ENCODE results near the gene ACTR3. TPM values are rescaled to one million over a fixed set of nuclear protein-coding genes. Genes with fewer than 3 reads are reported as not detected.

The ACTR3 gene
- total and polyA plus RNA-seq, 2 of the 4 experiments (the other 2 are of a cell fraction) = 246 to 307 TPM

DNA sequence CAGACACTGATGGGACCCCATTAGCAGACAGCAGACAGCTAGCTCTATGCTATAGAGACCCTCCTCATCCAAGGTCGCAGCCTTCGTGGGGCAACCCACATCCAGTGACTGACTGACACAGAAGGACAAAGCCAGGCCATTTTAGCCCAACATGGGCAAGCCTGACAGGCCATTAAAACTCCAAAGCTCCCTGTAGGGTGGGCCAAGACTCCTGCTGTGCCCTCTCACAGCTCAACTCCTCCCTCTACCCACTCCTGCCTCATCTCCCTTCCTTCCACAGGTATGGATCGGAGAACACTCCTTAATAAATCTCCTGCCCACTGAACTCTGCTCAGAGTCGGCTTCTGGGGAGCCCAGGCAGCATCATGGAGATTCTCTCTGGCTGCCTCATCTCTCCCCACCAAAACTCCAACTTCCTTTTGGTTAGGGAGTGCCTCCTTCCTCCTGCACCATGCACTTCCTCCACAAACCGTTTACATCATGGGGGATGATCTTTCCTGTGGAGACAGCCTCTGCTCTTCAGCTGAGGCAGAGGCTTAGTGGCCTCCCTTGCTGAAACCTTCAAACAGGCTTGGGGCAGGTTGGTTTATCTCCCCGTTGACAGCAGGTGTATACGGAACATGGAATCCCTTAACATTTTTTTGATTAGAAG lies 86.5 kb downstream of the ACTR3 start:
- H4K91ac ChIP-seq (ENCODE audit: insufficient read depth, low read depth, low read length) = no peak overlapping the region
- H2BK15ac ChIP-seq (ENCODE audit: low read depth, low read length) = no peak overlapping the region
- H3K27ac ChIP-seq (ENCODE audit: insufficient read depth, low read length) = no peak overlapping the region
- no CpG with 5 or more reads among the region's 7 CpGs for WGBS, 2 experiments (ENCODE audit: extremely low coverage in 2 of 2, insufficient read length in 1 of 2)
- peaks cover 10% of the 10 kb centered on the region for H3K4me1 ChIP-seq (ENCODE audit: control insufficient read depth, insufficient read depth, low read length)
- no peak overlapping the region for H2AK5ac ChIP-seq (ENCODE audit: low read depth, low read length)
- dilution Hi-C loops (cut with HindIII; ENCODE audit: low sequenced_read_pairs, unreplicated experiment) = no loop called here
- no peaks in the 10 kb centered on the region; the same call in 1 of the 2 replicates for H4K20me1 ChIP-seq (ENCODE audit: insufficient read depth, low read length)
- H3K9me1 ChIP-seq (ENCODE audit: insufficient read depth, low read length) = peaks cover 13% of the 10 kb centered on the region
- intact Hi-C loops (cut with micrococcal nuclease) = loop anchor here (5.0 kb wide), 1 partner anchor 576 kb away; no protein-coding TSS in a partner anchor
- H3K14ac ChIP-seq (replicated peaks; ENCODE audit: low read depth, low read length) = no peak overlapping the region
- H3K36me3 ChIP-seq (ENCODE audit: control insufficient read depth, insufficient read depth, low read length) = peaks cover 8% of the 10 kb centered on the region
- H3K79me1 ChIP-seq (ENCODE audit: low read depth in 1 of 2, low read length in 2 of 2) = no peaks in the 10 kb centered on the region
- BruUV-seq (replicated peaks) = no TSS peak
- H2AFZ ChIP-seq (replicated peaks; ENCODE audit: low read length, poor library complexity) = no peak overlapping the region
- H3K4ac ChIP-seq (ENCODE audit: low read depth, low read length) = no peak overlapping the region
- ChIA-PET POLR2A (ENCODE audit: unreplicated experiment) (no interaction called here), CTCF (no interaction called here)
- no peaks in the 10 kb centered on the region; the same call in 1 of the 2 replicates for H3K9me3 ChIP-seq (ENCODE audit: control insufficient read depth, insufficient read depth, low read length)
- no peak overlapping the region for H4K8ac ChIP-seq (ENCODE audit: low read depth in 2 of 2, low read length in 2 of 2)
- DNase-seq (no peak), ATAC-seq (ENCODE audit: low read depth) (no peak)
- no peak overlapping the region for H2BK20ac ChIP-seq (ENCODE audit: low read depth, low read length)
- no peak overlapping the region for H3K56ac ChIP-seq (ENCODE audit: extremely low read depth, insufficient read depth, low read length)
- H3K23ac ChIP-seq (ENCODE audit: low read depth, low read length) = no peak overlapping the region
- no peak overlapping the region for H3K18ac ChIP-seq (ENCODE audit: low read depth, low read length)
- TF ChIP-seq, protein P1, sequence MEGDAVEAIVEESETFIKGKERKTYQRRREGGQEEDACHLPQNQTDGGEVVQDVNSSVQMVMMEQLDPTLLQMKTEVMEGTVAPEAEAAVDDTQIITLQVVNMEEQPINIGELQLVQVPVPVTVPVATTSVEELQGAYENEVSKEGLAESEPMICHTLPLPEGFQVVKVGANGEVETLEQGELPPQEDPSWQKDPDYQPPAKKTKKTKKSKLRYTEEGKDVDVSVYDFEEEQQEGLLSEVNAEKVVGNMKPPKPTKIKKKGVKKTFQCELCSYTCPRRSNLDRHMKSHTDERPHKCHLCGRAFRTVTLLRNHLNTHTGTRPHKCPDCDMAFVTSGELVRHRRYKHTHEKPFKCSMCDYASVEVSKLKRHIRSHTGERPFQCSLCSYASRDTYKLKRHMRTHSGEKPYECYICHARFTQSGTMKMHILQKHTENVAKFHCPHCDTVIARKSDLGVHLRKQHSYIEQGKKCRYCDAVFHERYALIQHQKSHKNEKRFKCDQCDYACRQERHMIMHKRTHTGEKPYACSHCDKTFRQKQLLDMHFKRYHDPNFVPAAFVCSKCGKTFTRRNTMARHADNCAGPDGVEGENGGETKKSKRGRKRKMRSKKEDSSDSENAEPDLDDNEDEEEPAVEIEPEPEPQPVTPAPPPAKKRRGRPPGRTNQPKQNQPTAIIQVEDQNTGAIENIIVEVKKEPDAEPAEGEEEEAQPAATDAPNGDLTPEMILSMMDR (conservative IDR thresholded peaks at IDR 0.05; ENCODE audit: low read depth, low read length) = no peak
- TF ChIP-seq RFX5 (IDR thresholded peaks at IDR 0.05; ENCODE audit: low read depth, low read length) = no peak
- H4K5ac ChIP-seq (ENCODE audit: low read depth, low read length) = no peak overlapping the region
- H2BK120ac ChIP-seq (ENCODE audit: low read depth, low read length) = no peak overlapping the region
- no peak overlapping the region for H3K4me2 ChIP-seq (ENCODE audit: low read depth, low read length)
- no peak overlapping the region for H2BK5ac ChIP-seq (ENCODE audit: low read depth, low read length, poor library complexity, severe bottlenecking)
- no peak overlapping the region for H3K9ac ChIP-seq (ENCODE audit: low read depth, low read length)
- in situ Hi-C loops (cut with MboI; ENCODE audit: low sequenced_read_pairs) = loop anchor here (25.0 kb wide), 1 partner anchor 586 kb away; no protein-coding TSS in a partner anchor
- H3K4me3 ChIP-seq (ENCODE audit: insufficient read depth, low read depth, low read length) = no peak overlapping the region
- no peaks in the 10 kb centered on the region for H3K27me3 ChIP-seq (ENCODE audit: control insufficient read depth, insufficient read depth, low read length)
- no peak overlapping the region for H2AK9ac ChIP-seq (replicated peaks; ENCODE audit: low read depth, low read length, poor library complexity)
